G401 (cell line): ENCODE results near the gene ENO2. TPM values are rescaled to one million over a fixed set of nuclear protein-coding genes. Genes with fewer than 3 reads are reported as not detected.

Experiments used
- DNase-seq: peaks from one replicate; pipeline ENCODE4 v3.0.0-alpha.2; 2015; ENCODE audit warnings: low spot score
- in situ Hi-C: cut with HindIII; loops from 2 replicates; pipeline ENCODE4 v1.10.0; 2016; ENCODE audit warnings: low sequenced_read_pairs, mixed read lengths
- total RNA-seq: library from RNA; depleted of rRNA; stranded (reverse); fragments of >200 nt; shearing (Covaris generic); gene quantifications from 2 replicates; pipeline ENCODE4 v1.2.3, GENCODE V29; 2014

The ENO2 gene
- total RNA-seq, 1 experiment from 2014 or later: 13.2 TPM

- DNase-seq: peak; percentile 87
- in situ Hi-C loops: no loop called here
Measured at GRCh38 chr12:6927379-6928021, 13.1 kb downstream of the ENO2 start, which contains the start of gene ATN1. TSS of gene ATN1 (plus strand) at chr12:6927959. CDS start at chr12:6934002, 6,043 bp downstream.

GRCh38 chr12:6928022-6928702 is 13.8 kb downstream of the ENO2 start:
- in situ Hi-C loops: no loop called here
- DNase-seq: no peak

- DNase-seq: no peak
- in situ Hi-C loops: no loop called here
Measured at GRCh38 chr12:6928703-6929407, 14.5 kb downstream of the ENO2 start.

- in situ Hi-C loops: no loop called here
- no peak for DNase-seq
Measured at GRCh38 chr12:6929466-6930452, 15.4 kb downstream of the ENO2 start.

- in situ Hi-C loops: no loop called here
- no peak for DNase-seq
Measured at GRCh38 chr12:6932766-6933165, 18.4 kb downstream of the ENO2 start.

- in situ Hi-C loops: no loop called here
- no peak for DNase-seq
Measured at GRCh38 chr12:6934110-6934509, 19.7 kb downstream of the ENO2 start.

- DNase-seq: no peak
- in situ Hi-C loops: no loop called here
Measured at GRCh38 chr12:6935371-6936193, 21.2 kb downstream of the ENO2 start.

GRCh38 chr12:6936194-6936635 is 21.8 kb downstream of the ENO2 start:
- in situ Hi-C loops: no loop called here
- DNase-seq: no peak

- DNase-seq: no peak
- in situ Hi-C loops: no loop called here
Measured at GRCh38 chr12:6936636-6937480, 22.5 kb downstream of the ENO2 start.

GRCh38 chr12:6937481-6938352 is 23.3 kb downstream of the ENO2 start:
- peak; percentile 97 for DNase-seq
- in situ Hi-C loops: no loop called here

- in situ Hi-C loops: no loop called here
- DNase-seq: no peak
Measured at GRCh38 chr12:6938353-6939190, 24.2 kb downstream of the ENO2 start.

- in situ Hi-C loops: no loop called here
- no peak for DNase-seq
Measured at GRCh38 chr12:6939191-6939540, 24.8 kb downstream of the ENO2 start.

- in situ Hi-C loops: no loop called here
- no peak for DNase-seq
Measured at GRCh38 chr12:6941267-6941666, 26.9 kb downstream of the ENO2 start.

GRCh38 chr12:6941782-6942181 is 27.4 kb downstream of the ENO2 start:
- DNase-seq: no peak
- in situ Hi-C loops: no loop called here

- in situ Hi-C loops: no loop called here
- no peak for DNase-seq
Measured at GRCh38 chr12:6942331-6942665, 27.9 kb downstream of the ENO2 start.

- in situ Hi-C loops: no loop called here
- DNase-seq: peak; percentile 98
Measured at GRCh38 chr12:6943389-6943721, 29.0 kb downstream of the ENO2 start.
